ACHN (cell line): ENCODE results near the gene SEMA4D.
"Not testable (repeated sequence)": the region's sequence is repeated elsewhere in the genome, so short reads cannot be mapped to it uniquely, and the experiment has no call there.

ENCODE experiments used
- DNase-seq: peaks from one replicate; pipeline ENCODE4 v3.0.0-alpha.2; 2015
- in situ Hi-C: cut with HindIII; loops from 2 replicates; pipeline ENCODE4 v1.10.0; 2017; ENCODE audit warnings: low sequenced_read_pairs, low pct_ligation_motif_present, low pct_unique_long_range_greater_than_20kb

SEMA4D gene

DNA sequence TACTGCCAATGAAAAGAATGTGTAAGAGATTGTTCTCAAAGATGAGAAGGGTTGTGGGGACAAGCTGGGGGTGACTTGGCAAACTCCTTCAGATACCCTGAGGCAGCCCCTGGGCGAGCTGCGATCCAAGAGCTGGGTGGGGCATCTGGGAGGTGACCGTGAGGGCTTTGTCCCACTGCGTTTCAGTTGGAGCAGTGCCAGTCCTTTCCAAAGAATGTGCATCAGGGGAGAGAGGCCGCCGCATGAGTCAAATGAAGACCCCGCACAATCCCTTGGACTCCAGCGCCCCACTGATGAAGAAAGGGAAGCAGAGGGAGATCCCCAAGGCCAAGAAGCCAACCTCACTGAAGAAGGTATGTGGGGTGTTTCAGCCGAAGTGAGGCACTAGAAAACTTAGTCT, 151.2 kb downstream of the SEMA4D start:
- no peak for DNase-seq

DNA sequence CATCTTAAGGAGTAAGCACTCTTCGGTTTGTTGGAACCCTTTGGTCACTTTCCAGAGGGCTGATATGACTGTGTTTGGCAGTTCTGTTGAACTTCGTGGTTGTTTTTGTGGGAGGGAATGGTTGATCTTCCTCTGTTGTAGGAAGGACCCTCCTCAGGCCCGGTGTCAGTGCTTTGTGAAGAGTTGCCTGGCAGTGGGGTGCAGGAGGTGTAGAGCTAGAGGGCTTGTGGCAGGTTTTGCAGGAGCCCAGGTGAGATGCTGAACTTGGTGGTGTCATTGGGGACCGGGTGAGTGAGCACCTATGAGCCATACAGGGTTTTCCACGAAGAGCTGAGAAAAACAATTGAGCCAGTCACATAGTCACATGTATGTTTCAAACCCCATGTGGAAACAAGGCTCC, 152.4 kb downstream of the SEMA4D start:
- DNase-seq: no peak
- in situ Hi-C loops: no loop called here

More for the DNA sequence above, 151.2 kb downstream of the SEMA4D start:
- in situ Hi-C loops: no loop called here

DNA sequence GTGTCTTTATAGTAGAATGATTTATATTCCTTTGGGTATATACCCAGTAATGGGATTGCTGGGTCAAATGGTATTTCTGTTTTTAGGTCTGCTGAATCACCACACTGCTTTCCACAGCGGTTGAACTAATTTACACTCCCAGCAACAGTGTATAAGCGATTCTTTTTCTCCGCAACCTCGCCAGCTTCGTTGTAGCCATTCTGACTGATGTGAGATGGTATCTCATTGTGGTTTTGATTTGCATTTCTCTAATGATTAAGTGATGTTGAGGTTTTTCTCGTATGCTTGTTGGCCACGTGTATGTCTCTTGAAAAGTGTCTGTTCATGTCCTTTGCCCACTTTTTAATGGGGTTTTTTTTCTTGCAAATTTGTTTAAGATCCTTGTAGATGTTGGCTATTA, 154.1 kb downstream of the SEMA4D start:
- DNase-seq, in situ Hi-C loops: not testable (repeated sequence)

DNA sequence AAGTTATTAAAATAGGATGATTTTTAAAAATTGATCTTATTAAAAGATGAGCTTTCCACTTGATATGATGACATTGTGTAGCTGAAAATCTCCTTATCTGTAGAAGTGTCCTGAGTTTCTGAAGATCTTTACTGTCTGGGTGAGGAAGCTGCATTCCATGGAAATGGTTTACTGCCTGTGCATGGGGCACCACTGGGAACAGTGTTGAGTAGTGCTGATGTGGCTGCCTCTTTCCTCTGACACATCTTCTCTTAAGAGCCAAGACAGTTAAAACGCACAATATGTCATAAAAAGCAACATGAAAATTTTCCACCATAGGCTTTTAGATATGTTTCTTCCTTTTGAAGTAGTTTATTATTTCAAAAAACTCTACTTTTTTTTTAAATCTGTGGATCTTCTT, 155.0 kb downstream of the SEMA4D start:
- in situ Hi-C loops: no loop called here
- no peak for DNase-seq

DNA sequence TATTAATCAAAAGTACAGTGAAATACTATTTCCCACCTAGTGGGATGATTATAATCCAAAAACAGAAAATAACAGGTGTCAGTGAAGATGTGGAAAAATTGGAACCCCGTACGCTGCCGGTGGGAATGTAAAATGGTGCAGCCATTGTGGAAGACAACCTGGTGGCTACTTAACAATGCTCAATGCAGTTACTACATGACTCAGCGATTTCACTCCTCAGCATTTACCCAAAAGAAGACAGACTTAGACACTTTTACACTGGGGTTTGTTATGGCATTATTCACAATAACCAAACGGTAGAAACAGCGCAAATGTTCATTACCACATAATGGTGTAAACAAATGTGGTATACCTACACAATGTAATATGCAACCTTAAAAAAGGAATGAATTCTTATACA, 155.7 kb downstream of the SEMA4D start:
- in situ Hi-C loops: no loop called here
- DNase-seq: no peak

DNA sequence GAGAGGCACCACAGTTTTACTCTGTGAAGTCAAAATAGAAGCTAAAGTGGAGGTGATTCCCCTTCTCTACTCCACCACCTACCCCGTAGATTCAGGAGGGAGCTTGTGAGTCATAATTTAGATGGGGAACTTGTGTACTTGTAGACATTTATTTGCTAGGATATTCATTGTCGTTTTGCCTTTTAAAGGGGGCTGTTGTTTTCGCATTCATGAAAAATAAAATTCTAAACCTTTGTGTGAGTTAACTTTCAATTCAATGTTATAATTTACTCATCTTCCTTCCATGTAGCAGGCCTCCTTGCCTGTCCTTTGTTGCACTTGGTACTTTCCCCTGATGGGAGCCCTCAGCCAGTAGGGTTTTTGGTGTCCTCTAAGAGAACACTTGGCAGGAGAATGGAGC, 157.6 kb downstream of the SEMA4D start:
- no peak for DNase-seq
- in situ Hi-C loops: no loop called here

DNA sequence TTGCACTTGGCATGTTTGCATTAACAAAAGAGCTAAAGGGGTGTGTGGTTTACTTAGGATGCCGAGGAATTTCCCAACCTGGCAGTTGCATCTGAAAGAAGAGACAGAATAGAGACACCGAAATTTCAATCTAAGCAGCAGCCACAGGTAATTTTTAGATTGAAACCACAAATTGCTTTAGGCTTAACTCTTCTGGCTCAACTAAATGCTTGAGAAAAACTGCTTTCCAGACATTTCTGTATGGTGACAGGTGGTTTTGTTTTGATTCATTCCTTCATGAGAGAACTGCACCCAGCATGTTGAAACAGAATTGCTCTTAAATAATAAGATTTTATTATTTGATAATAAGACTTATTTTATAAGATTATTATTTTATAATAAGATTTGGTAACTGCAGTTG, 158.1 kb downstream of the SEMA4D start:
- in situ Hi-C loops: no loop called here
- no peak for DNase-seq

DNA sequence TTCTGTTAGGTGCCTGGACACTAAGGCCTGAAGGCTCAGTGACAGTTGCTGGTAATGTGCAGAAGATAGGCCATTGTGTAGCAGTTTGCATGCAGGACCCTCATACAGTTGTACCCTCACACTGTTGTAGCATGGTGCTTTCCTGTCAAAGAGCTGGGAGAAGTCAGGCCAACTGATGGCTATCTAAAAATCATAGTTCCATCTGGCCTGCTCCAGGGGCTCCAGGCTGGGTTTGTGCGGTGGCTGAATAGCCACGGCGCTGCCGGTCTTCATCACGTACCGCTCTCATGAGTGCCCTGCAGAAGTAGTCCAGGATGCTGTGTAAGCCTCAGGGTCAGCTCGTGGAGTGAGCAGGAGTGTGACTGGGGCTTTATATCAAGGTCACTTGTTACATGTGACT, 167.4 kb downstream of the SEMA4D start:
- in situ Hi-C loops: no loop called here
- no peak for DNase-seq

DNA sequence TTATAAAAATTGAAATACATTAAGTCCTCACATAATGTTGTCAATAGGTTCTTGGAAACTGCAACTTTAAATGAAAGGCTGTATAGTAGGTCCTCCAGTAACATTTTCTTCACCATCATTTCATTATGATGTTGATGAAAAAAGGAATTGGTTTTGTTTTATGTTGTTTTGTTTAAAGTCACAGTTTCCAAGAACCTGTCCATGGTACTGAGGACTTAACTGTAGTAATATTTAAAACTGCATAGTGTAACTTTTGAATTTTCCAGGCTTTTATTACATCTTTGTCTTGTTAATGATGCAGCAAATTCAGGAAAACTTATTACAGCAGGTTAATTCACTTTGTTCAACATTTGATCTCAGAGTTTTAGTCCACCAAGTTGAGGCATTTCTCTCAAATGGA, 168.0 kb downstream of the SEMA4D start:
- in situ Hi-C loops: no loop called here

DNA sequence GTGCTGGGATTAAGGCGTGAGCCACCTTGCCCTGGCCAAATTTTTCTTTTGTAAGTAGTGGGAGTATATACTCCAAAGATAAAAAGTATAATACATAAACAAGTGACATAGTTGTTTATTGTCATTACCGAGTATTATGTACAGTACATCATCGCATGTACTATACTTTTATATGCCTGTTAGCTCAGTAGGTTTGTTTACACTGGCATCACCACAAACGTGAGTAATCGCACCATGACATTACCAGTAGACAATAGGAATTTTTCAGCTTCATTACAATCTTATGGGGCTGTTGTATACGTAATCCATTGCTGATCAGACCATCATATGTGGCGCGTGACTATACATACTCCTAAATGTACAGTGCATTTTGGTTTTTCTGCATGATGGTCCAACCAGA, 169.8 kb downstream of the SEMA4D start:
- no peak for DNase-seq
- in situ Hi-C loops: no loop called here

More for the DNA sequence above, 168.0 kb downstream of the SEMA4D start:
- no peak for DNase-seq

DNA sequence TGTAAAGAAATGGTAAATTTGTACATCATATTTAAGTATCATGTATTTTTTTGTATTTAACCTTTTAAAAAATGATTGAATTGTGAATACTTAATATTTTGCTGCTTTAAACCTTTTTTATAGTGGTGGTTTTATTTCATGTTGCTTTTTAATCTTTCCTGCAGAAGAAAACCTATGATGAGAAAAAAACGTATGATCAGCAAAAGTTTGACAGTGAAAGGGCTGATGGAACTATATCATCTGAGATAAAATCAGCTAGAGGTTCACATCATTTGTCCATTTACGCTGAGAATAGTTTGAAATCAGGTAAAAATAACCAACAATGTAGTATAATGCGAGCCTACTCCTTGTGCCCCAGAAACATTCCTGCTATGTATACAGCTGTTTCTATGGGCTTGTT, 172.2 kb downstream of the SEMA4D start:
- DNase-seq: no peak
- in situ Hi-C loops: no loop called here

DNA sequence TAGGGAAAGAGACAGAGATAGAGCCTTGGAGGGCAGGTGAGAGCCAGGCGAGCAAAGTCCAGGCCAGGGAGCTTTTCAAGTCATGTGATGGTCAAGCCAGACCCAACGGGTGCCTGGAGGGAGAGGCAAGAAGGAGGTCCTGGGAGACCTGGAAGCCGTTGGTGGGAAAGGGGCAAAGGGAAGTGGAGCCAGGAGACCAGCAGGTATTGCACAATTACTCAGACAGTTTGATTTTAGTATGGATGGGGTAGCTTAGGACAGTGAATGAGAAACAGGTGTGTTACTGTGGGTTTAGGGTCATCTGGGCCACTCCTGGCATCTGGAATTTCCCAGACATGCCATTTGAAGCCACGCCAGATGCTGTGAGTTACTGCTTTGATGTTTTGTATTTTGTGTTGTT, 174.5 kb downstream of the SEMA4D start:
- in situ Hi-C loops: no loop called here
- no peak for DNase-seq

DNA sequence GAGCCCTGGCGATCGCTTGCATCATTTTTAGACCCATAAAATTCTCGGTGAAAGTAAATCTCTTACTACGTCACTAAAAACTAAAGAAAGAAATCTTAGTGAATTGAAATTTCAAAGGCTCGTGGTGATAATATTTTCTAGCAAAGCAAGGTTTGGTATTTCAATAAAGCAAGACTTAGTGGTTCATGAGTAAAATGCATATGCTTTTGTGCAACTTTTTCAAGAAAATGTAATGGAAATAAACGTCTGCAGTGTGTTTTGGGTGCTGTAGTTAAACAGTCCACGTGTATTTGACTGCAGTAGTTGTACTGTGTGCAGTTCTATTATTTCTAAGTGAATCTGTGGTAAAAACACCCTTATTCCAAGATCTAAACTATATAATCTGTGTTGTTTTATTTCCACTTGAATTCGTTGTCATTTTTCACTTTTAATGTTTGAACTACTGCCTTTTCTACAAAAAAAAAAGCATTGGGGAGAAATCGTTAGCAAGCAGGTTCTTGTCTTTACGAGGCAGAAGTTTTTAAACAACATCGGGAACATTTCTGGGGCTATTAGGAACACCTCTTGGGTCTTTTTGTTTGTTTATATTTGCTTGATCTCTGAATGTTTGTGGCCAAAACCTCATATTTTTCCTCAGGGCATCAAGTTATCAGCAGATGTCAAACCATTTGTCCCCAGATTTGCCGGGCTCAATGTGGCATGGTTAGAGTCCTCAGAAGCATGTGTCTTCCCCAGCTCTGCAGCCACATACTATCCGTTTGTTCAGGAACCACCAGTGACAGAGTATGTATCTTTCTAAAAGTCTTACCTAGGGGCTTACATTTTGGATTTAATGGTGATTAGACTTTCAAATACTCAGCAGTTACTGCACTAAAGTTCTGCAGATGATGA, 178.7 kb downstream of the SEMA4D start:
- in situ Hi-C loops: no loop called here
- no peak for DNase-seq

DNA sequence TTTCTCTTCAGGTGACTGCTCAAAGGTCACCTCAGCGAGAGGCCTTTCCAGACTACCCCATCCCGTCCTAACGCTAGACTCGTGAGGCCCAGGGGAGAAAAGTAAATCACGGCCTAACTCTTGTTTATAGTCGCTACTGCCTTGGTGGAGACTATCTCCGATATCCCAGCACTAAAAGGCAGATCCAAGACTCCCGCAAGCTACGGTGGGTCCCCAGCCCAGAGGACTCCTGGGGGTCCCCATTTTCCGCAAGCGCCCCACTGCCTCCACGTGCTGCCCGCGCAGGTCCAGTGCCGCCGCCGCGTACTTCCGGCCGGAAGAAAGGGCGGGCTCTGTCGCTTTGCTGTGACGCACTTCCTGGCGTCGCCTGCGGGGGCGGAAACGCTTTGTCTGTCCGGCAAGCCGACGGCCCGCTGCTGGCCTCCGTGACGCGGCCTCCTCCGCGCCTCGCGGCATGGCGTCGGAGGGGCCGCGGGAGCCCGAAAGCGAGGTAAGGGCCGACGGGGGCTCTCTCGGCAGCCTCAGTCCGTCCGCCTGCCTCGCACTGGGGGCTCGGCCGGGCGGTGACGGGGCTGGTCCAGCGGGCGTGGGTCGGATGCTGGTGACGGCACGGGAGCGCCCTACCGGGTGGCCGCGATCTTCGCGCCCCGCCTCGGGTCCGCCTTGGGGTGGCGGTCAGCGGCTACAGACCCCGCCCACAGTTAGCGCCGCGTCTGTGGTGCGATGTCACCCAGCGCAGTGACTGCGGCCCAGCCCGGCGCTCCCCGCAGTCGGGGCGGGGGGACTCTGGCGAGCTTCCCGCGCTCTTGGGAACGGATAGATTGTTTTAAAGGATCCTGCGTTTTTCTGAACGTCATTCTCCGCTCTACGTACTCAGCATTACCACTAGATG, 179.5 kb downstream of the SEMA4D start, which contains the start of gene SECISBP2:
Gene SECISBP2, plus strand, starts transcription at position 378 of the 892 bp plus-strand sequence. Its CDS starts 77 bp downstream, at position 455.
- peak; percentile 95 for DNase-seq
- in situ Hi-C loops: no loop called here

DNA sequence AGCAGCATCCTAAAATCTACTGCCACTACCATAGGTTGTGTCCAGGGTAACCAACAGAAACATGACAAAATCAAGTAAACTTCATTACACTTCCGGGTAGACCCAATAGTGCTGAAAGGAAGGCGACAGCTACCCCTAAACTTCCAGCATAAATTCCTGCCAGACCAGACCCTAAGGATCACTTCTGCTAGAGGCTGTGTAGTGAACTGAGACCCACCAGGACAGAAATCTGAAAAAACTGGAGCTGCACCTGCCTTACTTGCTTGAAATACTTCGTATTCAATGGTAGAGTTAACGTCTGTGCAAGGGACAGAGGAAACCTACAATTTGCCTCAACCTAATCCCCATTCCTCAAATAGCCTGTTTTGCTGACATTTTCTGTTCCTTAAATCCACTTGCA, 180.6 kb downstream of the SEMA4D start:
- in situ Hi-C loops: no loop called here
- DNase-seq: no peak

DNA sequence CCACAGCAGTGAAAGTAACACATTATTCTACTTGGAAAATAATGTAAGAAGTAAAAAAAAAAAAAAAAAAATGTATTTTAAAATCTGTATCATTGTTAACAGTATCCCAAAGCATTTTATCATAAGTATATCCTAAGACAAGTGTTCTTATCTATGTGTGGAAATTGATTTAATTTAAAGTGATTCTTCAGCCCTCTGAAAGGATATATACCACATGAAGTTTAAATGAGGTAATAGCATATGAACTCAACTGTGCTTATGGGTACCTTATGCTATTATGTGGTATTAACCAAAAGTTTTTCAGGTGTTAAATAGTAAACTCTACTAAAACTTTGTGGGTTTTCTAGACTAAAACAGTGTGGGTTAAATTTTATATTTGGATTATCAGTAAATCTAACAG, 182.4 kb downstream of the SEMA4D start:
- in situ Hi-C loops: no loop called here
- no peak for DNase-seq

DNA sequence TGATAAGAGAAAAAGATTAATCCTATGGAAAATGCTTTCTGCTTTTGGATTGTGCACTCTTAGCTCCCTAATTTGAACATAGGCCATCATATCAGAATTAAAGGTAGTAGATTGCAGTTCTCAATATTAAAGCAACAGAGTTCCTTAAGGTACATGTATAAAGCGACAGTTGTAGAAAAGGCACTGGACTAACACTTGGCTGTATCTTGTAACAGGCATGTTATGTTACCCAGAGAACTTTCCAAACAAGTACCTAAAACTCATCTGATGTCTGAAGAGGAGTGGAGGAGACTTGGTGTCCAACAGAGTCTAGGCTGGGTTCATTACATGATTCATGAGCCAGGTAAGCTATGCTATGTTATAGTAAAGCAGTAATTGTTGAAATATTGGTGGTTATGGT, 183.0 kb downstream of the SEMA4D start:
- DNase-seq: no peak
- in situ Hi-C loops: no loop called here

DNA sequence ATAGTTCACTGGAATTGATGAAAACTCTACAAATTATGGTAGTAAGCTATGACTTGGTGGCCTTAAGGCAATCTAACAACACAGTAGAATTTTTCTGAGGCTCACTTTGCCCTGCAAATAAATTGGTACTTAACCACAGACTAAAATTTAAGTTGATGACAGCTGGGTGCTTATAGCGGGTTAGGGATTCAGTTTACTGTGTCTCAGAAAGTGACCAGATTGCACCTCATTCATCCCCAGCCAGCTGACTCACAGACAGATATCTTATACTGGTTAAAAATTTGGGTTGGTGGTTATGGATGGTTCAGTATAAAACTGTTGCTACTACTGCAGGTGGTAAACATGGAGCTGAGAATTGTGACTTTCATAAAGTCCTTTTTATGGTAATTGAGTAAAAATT, 184.1 kb downstream of the SEMA4D start:
- in situ Hi-C loops: no loop called here
- DNase-seq: peak; percentile 28

DNA sequence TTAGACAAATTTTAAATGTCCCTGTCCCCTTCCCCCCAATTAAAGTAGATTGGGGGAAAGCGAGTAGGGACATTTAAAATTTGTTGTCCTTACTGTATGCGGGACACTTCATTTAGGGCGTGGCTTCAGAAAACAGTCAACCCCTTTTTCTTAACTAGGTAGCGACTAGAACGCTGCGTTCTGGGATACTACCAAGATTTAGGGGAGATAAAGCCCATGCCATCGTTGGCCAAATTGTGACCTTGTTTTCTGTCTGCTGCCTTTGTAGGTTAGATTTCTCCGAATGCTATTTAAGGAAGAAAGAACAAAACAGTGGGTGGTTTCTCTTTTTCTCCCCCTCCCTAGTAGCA, 185.7 kb downstream of the SEMA4D start:
- in situ Hi-C loops: no loop called here
- DNase-seq: peak; percentile 48
